HG02981 (cell line): Measurements from ENCODE around the gene TRIM69.
"Not testable (repeated sequence)": the region's sequence is repeated elsewhere in the genome, so short reads cannot be mapped to it uniquely, and the experiment has no call there.

Source experiments
- ATAC-seq: cut with Tn5 transposase; IDR thresholded peaks from one replicate; pipeline ENCODE4 v1.9.1; 2021; ENCODE audit warnings: mild to moderate bottlenecking, moderate library complexity; ENCODE audit not compliant: unreplicated experiment

TRIM69 gene

GRCh38 chr15:44715797-44716334, 20.5 kb upstream of the TRIM69 start:
- no peak for ATAC-seq

- ATAC-seq: no peak
These were observed 19.2 kb upstream of the TRIM69 start for GRCh38 chr15:44716983-44717602.

- ATAC-seq: no peak
These were observed 18.0 kb upstream of the TRIM69 start for GRCh38 chr15:44718180-44718926.

- ATAC-seq: no peak
These were observed 17.4 kb upstream of the TRIM69 start for GRCh38 chr15:44718927-44719292.

GRCh38 chr15:44719293-44719999, 16.9 kb upstream of the TRIM69 start:
- peak; percentile 39 for ATAC-seq

- ATAC-seq: not testable (repeated sequence)
These were observed 16.3 kb upstream of the TRIM69 start for GRCh38 chr15:44720000-44720435.

- no peak for ATAC-seq
These were observed 15.7 kb upstream of the TRIM69 start for GRCh38 chr15:44720460-44721176.

GRCh38 chr15:44722011-44722410, 14.3 kb upstream of the TRIM69 start:
- ATAC-seq: no peak

- ATAC-seq: no peak
These were observed 10.2 kb upstream of the TRIM69 start for GRCh38 chr15:44726136-44726535.

GRCh38 chr15:44726568-44727484, 9.5 kb upstream of the TRIM69 start:
- peak; percentile 33 for ATAC-seq

- ATAC-seq: no peak
These were observed 8.7 kb upstream of the TRIM69 start for GRCh38 chr15:44727485-44728231.

GRCh38 chr15:44728232-44728575, 8.1 kb upstream of the TRIM69 start:
- not testable (repeated sequence) for ATAC-seq

GRCh38 chr15:44728576-44729407, 7.5 kb upstream of the TRIM69 start:
- peak; percentile 74 for ATAC-seq

GRCh38 chr15:44729408-44730127, 6.8 kb upstream of the TRIM69 start:
- no peak for ATAC-seq

GRCh38 chr15:44734839-44735481, 1.4 kb upstream of the TRIM69 start:
- no peak for ATAC-seq

GRCh38 chr15:44735482-44736180, 697 bp upstream of the TRIM69 start:
- ATAC-seq: no peak
